Measurements from ENCODE around the gene SRGAP2C.
"Not testable (repeated sequence)": the region's sequence is repeated elsewhere in the genome, so short reads cannot be mapped to it uniquely, and the experiment has no call there.

GRCh38 chr1:121205786-121206711, 21.3 kb downstream of the SRGAP2C start:
- TF ChIP-seq CTCF (IDR thresholded peaks at IDR 0.05 in 4 of 5, conservative IDR thresholded peaks at IDR 0.05 in 1 of 5); POLR2A (IDR thresholded peaks at IDR 0.05): not testable (repeated sequence)

Measured in gastrocnemius medialis (tissue), 4 donors.